ENCODE results near the gene LDLRAD3.

GRCh38 chr11:36009473-36009872 lies 65.6 kb downstream of the LDLRAD3 start:
- TF ChIP-seq CTCF (IDR thresholded peaks at IDR 0.05): no peak
- no peak for TF ChIP-seq EP300 (IDR thresholded peaks at IDR 0.05)
- no peak for TF ChIP-seq POLR2A (IDR thresholded peaks at IDR 0.05)
